Dendritic cell treated with granulocyte-macrophage colony-stimulating factor and Interleukin-4, amounts not matched to agents 40 ng/mL and 50 ng/mL, for 4 days (primary cell): ENCODE results near the gene KCNAB1.

Experiments
- H3K27ac Mint-ChIP-seq: one replicate; pipeline ENCODE4 v1.8.0; 2022; ENCODE audit warnings: mild to moderate bottlenecking, mixed read lengths
- H3K27me3 Mint-ChIP-seq: one replicate; pipeline ENCODE4 v1.8.0; 2022; ENCODE audit warnings: mild to moderate bottlenecking, mixed read lengths
- H3K36me3 Mint-ChIP-seq: one replicate; pipeline ENCODE4 v1.8.0; 2022; ENCODE audit warnings: low read depth, mixed read lengths
- H3K4me1 Mint-ChIP-seq: one replicate; pipeline ENCODE4 v1.8.0; 2022; ENCODE audit warnings: low read depth, mixed read lengths
- H3K4me3 Mint-ChIP-seq: one replicate; pipeline ENCODE4 v1.8.0; 2022; ENCODE audit warnings: mild to moderate bottlenecking, moderate library complexity, mixed read lengths
- H3K9me3 Mint-ChIP-seq: one replicate; pipeline ENCODE4 v1.8.0; 2022; ENCODE audit warnings: mixed read lengths
- intact Hi-C: fragments of 100-400 bp; cut with micrococcal nuclease; formaldehyde crosslinking; loops from one replicate; pipeline ENCODE4 v1.15.0; 2022

KCNAB1 gene

DNA sequence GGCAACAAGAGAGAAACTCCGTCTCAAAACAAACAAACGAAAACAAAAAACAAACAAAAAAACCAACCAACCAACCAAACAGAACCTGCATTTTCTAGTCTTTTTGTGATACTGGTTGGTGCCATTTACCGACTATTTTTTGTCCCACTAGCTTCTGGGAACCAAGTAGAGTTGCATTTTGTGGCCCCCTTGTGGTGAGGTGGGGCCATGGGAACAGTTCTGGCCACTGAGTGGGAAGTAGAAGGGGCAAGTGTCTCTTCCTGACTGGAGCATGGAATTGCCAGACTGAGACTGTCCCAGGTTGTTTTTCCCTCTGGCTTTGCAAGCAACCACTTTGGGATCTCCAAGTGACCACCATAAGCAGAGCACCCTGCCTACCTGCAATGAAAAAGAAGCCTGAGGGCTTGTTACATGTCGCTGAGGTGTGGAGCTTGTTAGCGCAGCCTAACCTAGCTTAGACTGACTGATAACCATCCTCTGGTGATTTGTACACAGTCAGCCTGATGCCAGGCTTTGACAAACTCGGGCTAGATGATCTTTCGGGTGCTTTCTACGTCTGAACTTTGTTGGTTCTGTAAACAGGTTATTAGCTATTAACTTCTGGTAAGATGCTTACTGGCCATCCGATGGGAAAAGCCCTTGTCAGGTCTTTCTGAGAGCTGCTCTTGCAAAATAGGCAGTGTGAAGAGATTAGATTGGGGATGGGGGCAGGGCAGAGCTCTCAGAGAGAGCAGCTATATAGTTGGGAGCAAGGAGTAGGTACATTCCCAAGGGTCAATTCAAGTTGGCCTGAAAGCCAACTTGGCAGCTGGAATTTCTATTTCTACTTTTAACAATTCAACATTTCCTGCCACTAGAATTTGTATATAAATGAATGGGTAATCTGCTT, 262.3 kb downstream of the KCNAB1 start:
- intact Hi-C loops: loop anchor here (1.0 to 10.0 kb wide), 3 partner anchors 122 to 231 kb away; no protein-coding TSS in a partner anchor
- H3K4me3 Mint-ChIP-seq: no peak overlapping the region
- no peak overlapping the region for H3K27ac Mint-ChIP-seq
- no peaks in the 10 kb centered on the region for H3K9me3 Mint-ChIP-seq
- no peaks in the 10 kb centered on the region for H3K4me1 Mint-ChIP-seq
- peaks cover 6% of the 10 kb centered on the region for H3K27me3 Mint-ChIP-seq
- H3K36me3 Mint-ChIP-seq: no peaks in the 10 kb centered on the region

DNA sequence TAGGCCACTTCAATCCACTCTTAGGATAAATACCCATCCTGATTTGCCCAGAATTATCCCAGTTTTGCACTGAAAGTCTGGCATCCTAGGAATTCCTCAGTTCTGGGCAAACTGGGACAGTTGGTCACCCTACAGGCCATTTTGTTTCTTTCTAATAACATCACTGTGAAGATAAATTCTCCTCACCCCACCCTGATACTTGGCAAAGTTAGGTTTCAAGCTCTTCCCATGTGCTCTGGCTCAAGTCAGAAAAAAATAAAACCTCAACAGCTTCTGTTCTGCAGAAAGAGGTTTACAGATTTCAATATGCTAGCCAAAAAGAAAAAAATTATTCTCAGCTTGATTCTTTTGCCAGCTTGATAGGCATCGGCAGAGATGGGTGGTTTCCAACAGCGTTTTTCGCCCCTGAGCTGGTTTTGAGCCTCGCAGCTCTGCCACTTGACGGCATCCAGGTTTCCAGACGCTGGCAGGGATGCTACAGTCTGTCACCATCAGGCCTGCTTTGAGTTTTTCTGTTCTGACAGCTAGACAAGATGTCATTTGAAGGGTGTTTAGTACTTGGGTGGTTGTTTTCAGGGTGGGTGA, 263.2 kb downstream of the KCNAB1 start:
- Mint-ChIP-seq H3K4me1 (no peaks in the 10 kb centered on the region), H3K36me3 (no peaks in the 10 kb centered on the region), H3K27me3 (peaks cover 6% of the 10 kb centered on the region), H3K4me3 (no peak overlapping the region), H3K9me3 (no peaks in the 10 kb centered on the region), H3K27ac (no peak overlapping the region)
- intact Hi-C loops: loop anchor here (5.0 to 10.0 kb wide), 2 partner anchors 121 to 211 kb away; no protein-coding TSS in a partner anchor

DNA sequence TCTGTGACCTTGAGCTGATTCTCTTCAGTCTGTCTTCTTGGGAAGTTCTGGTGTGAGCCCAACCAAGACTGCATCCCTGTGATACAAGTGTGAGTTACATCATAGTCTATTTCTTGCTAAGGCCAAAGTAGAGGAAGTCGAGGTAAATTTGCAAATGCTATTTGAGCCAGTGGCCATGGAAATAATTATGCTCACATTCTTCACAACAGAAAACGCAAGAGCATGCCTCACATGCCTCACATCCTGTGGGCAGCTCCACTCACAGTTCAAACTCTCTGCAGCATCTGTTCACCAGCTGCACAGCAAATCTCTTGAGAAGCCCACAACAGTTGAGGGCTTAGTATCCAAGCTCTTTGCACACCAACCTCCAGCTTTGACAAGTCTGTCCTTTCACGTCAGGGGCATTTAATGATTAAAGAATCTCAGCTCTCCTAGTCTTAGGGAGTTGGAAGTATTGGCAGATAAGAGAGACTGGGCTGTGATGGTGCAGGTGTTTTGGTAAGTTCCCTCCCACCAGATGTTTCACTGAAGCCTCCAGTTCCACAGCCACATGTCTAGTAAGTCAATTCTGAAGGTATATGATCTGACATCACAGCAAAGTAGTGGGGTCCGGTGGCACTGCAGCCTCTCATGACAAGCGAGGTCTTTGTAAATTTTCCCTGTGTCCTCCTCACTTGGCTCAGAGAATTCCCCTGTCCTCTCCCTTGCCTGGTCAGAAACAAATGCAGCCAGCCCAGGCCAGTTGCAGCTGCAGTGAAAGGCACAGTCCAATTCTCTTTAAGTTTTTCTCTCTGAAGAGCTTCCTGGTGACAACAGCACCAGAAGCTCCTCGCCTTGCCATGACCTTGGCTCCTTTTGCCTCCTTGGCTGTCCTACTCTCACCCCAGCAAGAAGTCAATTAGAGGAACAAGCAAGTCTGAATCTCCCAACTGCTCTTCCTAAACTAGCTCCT, 268.4 kb downstream of the KCNAB1 start:
- intact Hi-C loops: loop anchor here (10.0 kb wide), 1 partner anchor 116 kb away; no protein-coding TSS in a partner anchor
- Mint-ChIP-seq H3K36me3 (no peaks in the 10 kb centered on the region), H3K4me3 (no peak overlapping the region), H3K4me1 (no peaks in the 10 kb centered on the region), H3K27ac (no peak overlapping the region), H3K27me3 (peaks cover 8% of the 10 kb centered on the region), H3K9me3 (no peaks in the 10 kb centered on the region)

- H3K9me3 Mint-ChIP-seq: no peaks in the 10 kb centered on the region
- no peaks in the 10 kb centered on the region for H3K4me1 Mint-ChIP-seq
- H3K27me3 Mint-ChIP-seq: peaks cover 8% of the 10 kb centered on the region
- H3K36me3 Mint-ChIP-seq: no peaks in the 10 kb centered on the region
- H3K4me3 Mint-ChIP-seq: no peak overlapping the region
- H3K27ac Mint-ChIP-seq: no peak overlapping the region
- intact Hi-C loops: loop anchor here (10.0 kb wide), 1 partner anchor 115 kb away; no protein-coding TSS in a partner anchor
Observed at GRCh38 chr3:156389449-156389950, 269.1 kb downstream of the KCNAB1 start.

- Mint-ChIP-seq H3K4me1 (no peaks in the 10 kb centered on the region), H3K27ac (no peak overlapping the region), H3K27me3 (peaks cover 7% of the 10 kb centered on the region), H3K9me3 (no peaks in the 10 kb centered on the region), H3K4me3 (no peak overlapping the region), H3K36me3 (no peaks in the 10 kb centered on the region)
- intact Hi-C loops: no loop called here
Observed at GRCh38 chr3:156390846-156391245, 270.5 kb downstream of the KCNAB1 start.

GRCh38 chr3:156395961-156396710, 275.8 kb downstream of the KCNAB1 start:
- Mint-ChIP-seq H3K4me3 (no peak overlapping the region), H3K9me3 (no peaks in the 10 kb centered on the region), H3K4me1 (no peaks in the 10 kb centered on the region), H3K27ac (no peak overlapping the region), H3K27me3 (no peaks in the 10 kb centered on the region), H3K36me3 (no peaks in the 10 kb centered on the region)
- intact Hi-C loops: no loop called here

DNA sequence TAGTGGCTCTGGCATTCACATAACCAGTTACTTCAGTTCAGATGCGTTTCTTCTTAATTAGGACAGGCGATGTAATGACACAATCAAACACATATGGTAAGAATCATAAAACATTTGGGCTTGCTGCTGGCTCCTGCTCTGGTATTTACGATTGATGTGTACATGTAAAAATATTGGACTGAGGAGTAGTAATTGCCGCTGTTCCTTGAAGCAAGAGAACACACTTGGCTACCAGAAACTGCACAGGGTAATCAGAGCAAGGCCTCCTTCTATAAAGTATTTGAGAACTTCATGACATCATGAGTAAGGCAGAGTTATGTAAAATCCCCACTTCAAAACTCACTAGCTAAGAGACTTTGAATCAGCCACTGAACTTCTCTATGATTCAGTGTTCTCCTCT, 276.5 kb downstream of the KCNAB1 start:
- intact Hi-C loops: no loop called here
- Mint-ChIP-seq H3K9me3 (no peaks in the 10 kb centered on the region), H3K27me3 (no peaks in the 10 kb centered on the region)

GRCh38 chr3:156397534-156397933, 277.2 kb downstream of the KCNAB1 start:
- intact Hi-C loops: no loop called here

More for the DNA sequence above, 276.5 kb downstream of the KCNAB1 start:
- no peaks in the 10 kb centered on the region for H3K36me3 Mint-ChIP-seq
- no peaks in the 10 kb centered on the region for H3K4me1 Mint-ChIP-seq
- no peak overlapping the region for H3K27ac Mint-ChIP-seq
- H3K4me3 Mint-ChIP-seq: no peak overlapping the region

DNA sequence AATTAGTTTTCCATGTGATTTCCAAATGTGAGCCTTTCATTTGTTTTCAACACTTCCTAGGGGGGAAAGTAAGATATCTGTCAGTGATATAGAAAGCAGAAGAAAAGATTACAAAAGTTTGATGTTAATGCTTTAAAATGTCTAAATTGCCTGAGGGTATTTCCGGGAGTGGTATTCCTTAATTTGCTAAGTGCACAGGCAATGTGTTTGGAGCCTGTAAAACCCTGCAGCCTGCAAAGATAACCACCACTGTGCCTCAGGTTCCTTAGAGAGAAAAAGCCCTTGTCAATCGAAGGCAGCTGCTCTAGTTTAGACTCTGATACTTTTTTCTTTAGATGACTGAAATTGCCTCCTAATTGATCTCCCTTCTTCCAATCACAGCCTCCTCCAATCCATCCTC, 279.7 kb downstream of the KCNAB1 start:
- intact Hi-C loops: no loop called here
- H3K36me3 Mint-ChIP-seq: no peaks in the 10 kb centered on the region
- H3K9me3 Mint-ChIP-seq: no peaks in the 10 kb centered on the region
- no peak overlapping the region for H3K27ac Mint-ChIP-seq
- H3K27me3 Mint-ChIP-seq: no peaks in the 10 kb centered on the region
- no peak overlapping the region for H3K4me3 Mint-ChIP-seq
- no peaks in the 10 kb centered on the region for H3K4me1 Mint-ChIP-seq

More at GRCh38 chr3:156397534-156397933, 277.2 kb downstream of the KCNAB1 start:
- Mint-ChIP-seq H3K27ac (no peak overlapping the region), H3K4me3 (no peak overlapping the region), H3K9me3 (no peaks in the 10 kb centered on the region), H3K4me1 (no peaks in the 10 kb centered on the region), H3K36me3 (no peaks in the 10 kb centered on the region), H3K27me3 (no peaks in the 10 kb centered on the region)

DNA sequence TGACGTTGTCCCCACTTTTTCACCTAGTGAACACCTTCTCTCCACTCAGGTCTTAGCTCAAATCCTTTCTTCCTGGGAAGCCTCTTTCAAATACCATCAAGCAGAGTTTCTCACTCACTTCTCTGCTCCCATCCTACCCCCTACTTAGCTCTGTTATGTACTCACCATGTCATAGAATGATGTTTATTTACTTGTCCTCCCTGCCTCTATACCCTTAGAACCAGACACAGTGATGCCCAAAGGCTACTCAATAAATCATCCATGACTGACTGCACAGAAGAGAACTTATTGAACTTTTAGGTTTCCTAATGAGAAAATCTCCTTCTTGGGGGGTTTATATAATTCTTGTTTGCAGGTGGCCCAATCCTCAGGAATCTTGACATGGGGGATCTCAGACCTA, 280.4 kb downstream of the KCNAB1 start:
- Mint-ChIP-seq H3K27ac (no peak overlapping the region), H3K9me3 (no peaks in the 10 kb centered on the region), H3K27me3 (no peaks in the 10 kb centered on the region), H3K36me3 (no peaks in the 10 kb centered on the region), H3K4me3 (no peak overlapping the region), H3K4me1 (no peaks in the 10 kb centered on the region)
- intact Hi-C loops: no loop called here

DNA sequence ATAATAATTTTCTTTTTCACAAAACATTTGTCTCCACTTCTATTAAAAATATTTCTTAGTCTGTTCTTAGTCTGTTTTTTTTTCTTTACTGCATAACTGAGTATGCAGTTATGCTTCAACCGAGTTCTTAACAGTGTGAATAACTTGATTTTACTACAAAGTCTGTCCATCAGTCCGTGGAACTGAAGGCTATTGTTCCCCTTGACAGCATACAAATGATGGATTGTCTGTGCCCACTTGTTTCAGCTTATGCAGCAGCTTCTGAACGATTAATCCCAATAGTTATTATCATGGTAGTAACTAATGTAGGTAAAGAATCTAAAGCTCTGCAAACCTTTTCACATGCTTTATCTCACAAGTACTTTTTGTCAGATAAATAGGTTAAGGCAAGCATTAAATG, 283.8 kb downstream of the KCNAB1 start:
- no peaks in the 10 kb centered on the region for H3K4me1 Mint-ChIP-seq
- no peak overlapping the region for H3K4me3 Mint-ChIP-seq
- H3K36me3 Mint-ChIP-seq: no peaks in the 10 kb centered on the region
- intact Hi-C loops: no loop called here
- H3K27me3 Mint-ChIP-seq: peaks cover 4% of the 10 kb centered on the region
- no peak overlapping the region for H3K27ac Mint-ChIP-seq
- H3K9me3 Mint-ChIP-seq: no peaks in the 10 kb centered on the region

GRCh38 chr3:156406393-156406792, 286.0 kb downstream of the KCNAB1 start:
- Mint-ChIP-seq H3K4me1 (no peaks in the 10 kb centered on the region), H3K27me3 (peaks cover 4% of the 10 kb centered on the region), H3K4me3 (no peak overlapping the region), H3K36me3 (no peaks in the 10 kb centered on the region), H3K9me3 (no peaks in the 10 kb centered on the region), H3K27ac (no peak overlapping the region)
- intact Hi-C loops: no loop called here

DNA sequence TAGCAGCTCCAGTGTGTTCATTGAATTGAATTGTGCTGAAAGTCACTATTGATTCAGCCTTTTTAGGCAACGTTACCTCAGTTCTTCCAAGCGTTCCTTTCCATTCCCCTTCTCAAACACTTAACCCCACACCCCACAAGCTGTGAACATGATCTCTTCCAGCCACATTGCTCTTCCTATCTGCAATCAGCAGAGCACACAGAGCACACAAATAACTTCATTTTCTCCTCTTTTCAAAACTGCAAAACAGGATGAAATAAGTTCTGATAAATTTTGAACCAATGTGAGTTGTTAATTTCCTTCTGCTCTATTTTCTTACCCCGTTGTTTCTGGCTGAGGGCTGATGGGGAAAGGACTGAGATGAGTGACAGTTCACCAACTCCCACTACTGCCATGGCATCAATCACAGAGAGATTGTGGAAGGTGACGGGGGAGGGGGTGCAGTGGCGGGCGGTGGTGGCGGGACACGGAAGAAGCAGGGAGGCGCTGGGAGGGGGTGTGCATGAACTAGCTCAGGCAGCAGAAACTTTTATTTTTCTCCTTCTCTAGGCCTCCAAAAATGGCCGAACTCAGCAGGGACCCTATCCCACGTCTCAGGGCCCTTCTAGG, 287.3 kb downstream of the KCNAB1 start:
- Mint-ChIP-seq H3K9me3 (no peaks in the 10 kb centered on the region), H3K27me3 (peaks cover 4% of the 10 kb centered on the region), H3K4me1 (no peaks in the 10 kb centered on the region), H3K4me3 (no peak overlapping the region), H3K36me3 (no peaks in the 10 kb centered on the region), H3K27ac (no peak overlapping the region)
- intact Hi-C loops: no loop called here
